T-helper 2 cell treated with Interferon-gamma antibody and Interleukin-4, amounts not matched to agents 5 μg/mL and 100 μg/mL, for 36 hours (primary cell): ENCODE results near the gene ICAM2.
"Not testable (repeated sequence)": the region's sequence is repeated elsewhere in the genome, so short reads cannot be mapped to it uniquely, and the experiment has no call there.

Experiments
- DNase-seq: peaks from one replicate; pipeline ENCODE4 v3.0.0; 2021; ENCODE audit warnings: low spot score
- H3K27ac Mint-ChIP-seq: one replicate; pipeline ENCODE4 v1.8.0; 2021; ENCODE audit warnings: mild to moderate bottlenecking, mixed read lengths
- H3K27me3 Mint-ChIP-seq: one replicate; pipeline ENCODE4 v1.8.0; 2021; ENCODE audit warnings: low read depth, mixed read lengths
- H3K36me3 Mint-ChIP-seq: one replicate; pipeline ENCODE4 v1.8.0; 2021; ENCODE audit warnings: low read depth, mixed read lengths
- H3K4me1 Mint-ChIP-seq: one replicate; pipeline ENCODE4 v1.8.0; 2021; ENCODE audit warnings: low read depth, mixed read lengths
- H3K4me3 Mint-ChIP-seq: one replicate; pipeline ENCODE4 v1.8.0; 2022; ENCODE audit warnings: mild to moderate bottlenecking, moderate library complexity, mixed read lengths
- H3K9me3 Mint-ChIP-seq: one replicate; pipeline ENCODE4 v1.8.0; 2021; ENCODE audit warnings: mixed read lengths

Gene ICAM2

DNA sequence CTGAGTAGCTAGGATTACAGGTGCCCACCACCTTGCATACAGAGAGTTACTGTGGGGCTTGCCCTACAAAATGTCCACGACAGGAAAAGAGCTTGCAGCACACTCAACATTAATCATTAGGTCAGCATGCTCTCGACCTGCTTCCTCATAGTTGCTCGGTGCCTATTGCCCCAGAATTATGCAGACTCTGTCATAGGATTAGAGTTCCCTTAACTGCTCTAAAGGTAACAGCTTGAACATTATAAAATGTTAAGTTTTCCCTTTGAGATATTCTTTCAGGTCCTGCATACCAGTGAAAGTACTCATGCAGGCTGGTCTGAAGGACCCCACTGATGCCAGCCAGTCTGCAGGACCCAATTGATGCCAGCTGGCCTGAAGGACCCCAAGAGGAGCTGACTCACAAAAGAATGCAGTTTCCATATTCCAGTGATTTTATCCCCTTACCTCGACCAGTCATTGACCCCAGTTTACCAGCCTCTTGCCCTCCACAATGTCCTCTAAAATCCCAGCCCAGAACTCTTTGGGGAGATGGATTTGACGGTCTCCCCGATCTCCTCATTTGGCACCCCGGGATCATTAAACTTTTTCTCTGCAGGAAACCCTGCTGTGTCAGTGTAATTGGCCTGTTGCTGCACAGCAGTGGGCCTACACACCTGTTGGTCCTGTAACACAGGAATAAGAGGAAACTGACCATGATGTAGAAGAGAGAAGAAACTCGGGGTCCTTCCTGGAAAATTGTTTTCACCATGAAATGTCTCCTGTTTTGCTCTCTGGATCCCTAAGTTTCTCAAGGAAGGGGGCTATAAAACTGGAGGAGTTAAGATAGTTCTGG lies 10.6 kb downstream of the ICAM2 start:
- H3K4me3 Mint-ChIP-seq = no peak overlapping the region
- no peaks in the 10 kb centered on the region for H3K9me3 Mint-ChIP-seq
- peaks cover 31% of the 10 kb centered on the region for H3K4me1 Mint-ChIP-seq
- H3K27me3 Mint-ChIP-seq = no peaks in the 10 kb centered on the region
- peaks cover 39% of the 10 kb centered on the region for H3K36me3 Mint-ChIP-seq
- peak overlapping the region; percentile 55 for H3K27ac Mint-ChIP-seq
- no peak for DNase-seq

DNA sequence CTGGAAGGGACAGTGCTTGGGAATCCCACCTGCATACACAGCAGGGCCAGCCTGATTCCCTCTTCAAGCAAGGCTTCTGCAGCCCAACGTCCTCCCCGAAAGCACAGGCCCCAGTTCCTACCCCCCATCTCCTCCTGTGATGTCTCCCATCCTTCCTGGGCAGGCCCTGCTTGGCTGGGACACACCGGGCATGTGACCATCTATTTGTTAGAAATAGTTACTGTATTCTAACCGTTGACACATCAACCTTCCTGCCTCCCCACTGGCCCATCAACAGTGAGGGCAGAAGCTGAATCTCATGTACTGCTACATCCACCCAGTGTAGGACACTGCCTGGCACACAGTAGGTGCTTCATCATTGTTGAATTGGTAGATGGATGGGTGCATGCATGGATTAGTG lies 11.6 kb downstream of the ICAM2 start:
- no peaks in the 10 kb centered on the region for H3K27me3 Mint-ChIP-seq
- no peak overlapping the region for H3K27ac Mint-ChIP-seq
- peaks cover 45% of the 10 kb centered on the region for H3K36me3 Mint-ChIP-seq
- DNase-seq = no peak
- no peak overlapping the region for H3K4me3 Mint-ChIP-seq
- no peaks in the 10 kb centered on the region for H3K9me3 Mint-ChIP-seq
- H3K4me1 Mint-ChIP-seq = peaks cover 24% of the 10 kb centered on the region

GRCh38 chr17:64008346-64008745 lies 12.1 kb downstream of the ICAM2 start:
- H3K27me3 Mint-ChIP-seq = no peaks in the 10 kb centered on the region
- no peaks in the 10 kb centered on the region for H3K9me3 Mint-ChIP-seq
- no peak overlapping the region for H3K27ac Mint-ChIP-seq
- peaks cover 20% of the 10 kb centered on the region for H3K4me1 Mint-ChIP-seq
- no peak for DNase-seq
- peaks cover 49% of the 10 kb centered on the region for H3K36me3 Mint-ChIP-seq
- H3K4me3 Mint-ChIP-seq = no peak overlapping the region

- no peaks in the 10 kb centered on the region for H3K27me3 Mint-ChIP-seq
- H3K27ac Mint-ChIP-seq = peak overlapping the region; percentile 55
- no peaks in the 10 kb centered on the region for H3K9me3 Mint-ChIP-seq
- no peak for DNase-seq
- H3K4me3 Mint-ChIP-seq = no peak overlapping the region
- H3K36me3 Mint-ChIP-seq = peaks cover 49% of the 10 kb centered on the region
- H3K4me1 Mint-ChIP-seq = peaks cover 19% of the 10 kb centered on the region
Measured at GRCh38 chr17:64007838-64008282, 12.6 kb downstream of the ICAM2 start.

GRCh38 chr17:64007089-64007837 lies 13.2 kb downstream of the ICAM2 start:
- peaks cover 19% of the 10 kb centered on the region for H3K4me1 Mint-ChIP-seq

DNA sequence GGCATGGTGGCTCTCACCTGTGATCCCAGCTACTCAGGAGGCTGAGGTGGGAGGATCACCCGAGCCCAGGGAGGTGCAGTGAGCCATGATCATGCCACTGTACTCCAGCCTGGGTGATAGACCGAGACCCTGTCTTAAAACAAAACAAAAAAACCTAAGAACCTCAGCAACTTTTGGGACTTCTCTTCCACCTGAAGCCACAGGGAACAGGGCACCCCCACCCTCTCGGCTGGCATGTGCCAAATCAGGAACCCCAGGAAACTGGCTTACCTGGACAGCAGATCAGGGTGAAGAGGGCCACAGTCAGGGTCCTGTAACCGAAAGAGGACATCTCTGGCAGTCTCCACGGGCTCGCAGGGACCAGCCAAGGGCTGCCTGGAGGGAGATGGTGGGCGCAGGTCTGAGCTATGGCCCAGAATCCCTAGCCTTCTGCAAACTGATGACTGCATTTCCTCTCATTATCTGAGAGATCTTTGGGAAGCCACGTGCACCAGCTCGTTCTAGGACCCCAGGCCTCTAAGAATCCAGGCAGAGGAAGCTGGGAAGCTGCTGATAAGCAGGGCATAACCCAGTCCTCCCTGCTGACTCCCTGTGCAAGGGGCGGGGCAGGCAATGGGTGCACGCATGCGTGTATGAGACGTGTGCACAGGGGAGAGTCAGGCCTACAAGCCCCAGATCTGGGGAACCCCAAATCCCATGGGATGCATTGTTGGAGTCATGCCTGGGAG lies 13.9 kb downstream of the ICAM2 start:
- Mint-ChIP-seq H3K27me3 (no peaks in the 10 kb centered on the region), H3K4me3 (no peak overlapping the region), H3K27ac (no peak overlapping the region), H3K9me3 (no peaks in the 10 kb centered on the region), H3K4me1 (peaks cover 14% of the 10 kb centered on the region), H3K36me3 (peaks cover 44% of the 10 kb centered on the region)
- DNase-seq = no peak

More at GRCh38 chr17:64007089-64007837, 13.2 kb downstream of the ICAM2 start:
- H3K4me3 Mint-ChIP-seq, H3K9me3 Mint-ChIP-seq, DNase-seq, H3K27me3 Mint-ChIP-seq: not testable (repeated sequence)
- Mint-ChIP-seq H3K27ac (peak overlapping the region; percentile 55), H3K36me3 (peaks cover 49% of the 10 kb centered on the region)

DNA sequence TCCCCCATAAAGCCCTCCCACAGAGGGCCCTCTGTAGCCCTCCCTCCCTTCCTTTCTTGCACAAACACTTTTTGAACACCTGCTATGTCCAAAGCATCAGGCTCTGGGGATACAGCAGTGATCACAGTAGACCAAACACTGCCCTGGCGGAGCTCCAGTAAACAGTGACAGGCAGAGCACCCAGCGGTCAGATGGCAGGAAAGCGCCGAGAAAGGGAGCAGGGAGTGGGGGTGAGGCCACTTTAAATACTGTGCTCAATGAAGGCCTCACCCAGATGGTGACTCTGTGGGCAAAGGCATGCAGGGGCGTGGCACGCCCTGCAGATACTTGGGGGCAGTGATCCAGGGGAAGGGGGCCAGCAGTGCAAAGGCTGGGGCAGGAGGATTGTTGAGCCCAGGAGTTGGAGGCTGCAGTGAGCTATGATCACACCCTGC lies 14.7 kb downstream of the ICAM2 start:
- Mint-ChIP-seq H3K9me3 (no peaks in the 10 kb centered on the region), H3K36me3 (peaks cover 41% of the 10 kb centered on the region), H3K4me1 (peaks cover 13% of the 10 kb centered on the region), H3K27me3 (no peaks in the 10 kb centered on the region), H3K4me3 (no peak overlapping the region), H3K27ac (no peak overlapping the region)
- no peak for DNase-seq

GRCh38 chr17:64004903-64005733 lies 15.3 kb downstream of the ICAM2 start:
- no peak for DNase-seq
- Mint-ChIP-seq H3K4me1 (peaks cover 13% of the 10 kb centered on the region), H3K27ac (no peak overlapping the region)

GRCh38 chr17:64004218-64004770 lies 16.1 kb downstream of the ICAM2 start:
- H3K27me3 Mint-ChIP-seq = no peaks in the 10 kb centered on the region
- H3K4me3 Mint-ChIP-seq = no peak overlapping the region
- H3K27ac Mint-ChIP-seq = no peak overlapping the region
- no peak for DNase-seq
- H3K4me1 Mint-ChIP-seq = peaks cover 11% of the 10 kb centered on the region
- peaks cover 31% of the 10 kb centered on the region for H3K36me3 Mint-ChIP-seq
- no peaks in the 10 kb centered on the region for H3K9me3 Mint-ChIP-seq

More at GRCh38 chr17:64004903-64005733, 15.3 kb downstream of the ICAM2 start:
- Mint-ChIP-seq H3K4me3 (no peak overlapping the region), H3K9me3 (no peaks in the 10 kb centered on the region), H3K36me3 (peaks cover 39% of the 10 kb centered on the region), H3K27me3 (no peaks in the 10 kb centered on the region)

DNA sequence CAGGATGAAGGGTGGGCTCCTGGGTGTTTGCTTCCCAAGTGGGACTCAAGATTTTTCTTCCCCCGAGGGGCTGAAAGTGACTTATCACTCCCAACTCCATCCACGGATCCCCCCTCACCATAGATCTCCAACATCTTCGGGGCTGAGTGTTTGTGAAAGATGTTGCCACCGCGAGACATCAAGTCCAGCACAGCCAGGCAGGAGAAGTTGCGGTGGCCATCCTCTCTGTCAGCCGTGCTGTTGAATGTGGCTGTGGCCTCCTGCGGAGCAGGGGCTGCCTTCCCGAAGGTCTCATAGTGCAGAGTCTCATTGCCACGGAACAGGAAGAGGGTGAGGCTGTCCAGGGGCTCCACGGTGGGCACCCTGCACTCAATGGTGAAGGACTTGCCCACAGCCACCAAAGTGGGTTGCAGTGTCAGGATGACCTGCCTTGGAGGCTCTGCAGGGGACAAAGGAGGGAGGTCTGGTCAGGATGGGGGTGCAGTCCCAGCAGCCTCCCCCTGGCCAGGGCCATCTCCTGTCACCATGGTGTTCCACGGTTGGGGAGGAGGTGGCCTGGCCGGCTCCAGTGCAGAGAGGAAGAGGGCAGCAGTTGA lies 16.8 kb downstream of the ICAM2 start:
- H3K4me3 Mint-ChIP-seq = no peak overlapping the region
- H3K4me1 Mint-ChIP-seq = peaks cover 15% of the 10 kb centered on the region
- H3K27me3 Mint-ChIP-seq = no peaks in the 10 kb centered on the region
- peaks cover 29% of the 10 kb centered on the region for H3K36me3 Mint-ChIP-seq
- H3K27ac Mint-ChIP-seq = no peak overlapping the region
- DNase-seq = no peak
- no peaks in the 10 kb centered on the region for H3K9me3 Mint-ChIP-seq

- no peak for DNase-seq
- Mint-ChIP-seq H3K4me1 (peaks cover 11% of the 10 kb centered on the region), H3K27me3 (peaks cover under 1% of the 10 kb centered on the region), H3K36me3 (peaks cover 27% of the 10 kb centered on the region), H3K4me3 (no peak overlapping the region), H3K9me3 (no peaks in the 10 kb centered on the region), H3K27ac (no peak overlapping the region)
Measured at GRCh38 chr17:64002658-64003525, 17.5 kb downstream of the ICAM2 start.
